Measurements from ENCODE around the gene PSD4.

Gene PSD4

GRCh38 chr2:113149553-113150257, 24.1 kb upstream of the PSD4 start:
- Histone ChIP-seq H3F3A (ENCODE audit: insufficient read depth, low read length) (no peaks in the 10 kb centered on the region), H3K27ac (ENCODE audit: low read length) (no peak overlapping the region), H3K4me3 (ENCODE audit: low read length) (no peak overlapping the region), H3K27me3 (replicated peaks; ENCODE audit: insufficient read depth, low read length) (no peaks in the 10 kb centered on the region), H4K20me1 (ENCODE audit: insufficient read depth, low read length) (no peaks in the 10 kb centered on the region), H3K4me2 (ENCODE audit: low read depth, low read length) (no peak overlapping the region), H3K36me3 (replicated peaks; ENCODE audit: insufficient read depth, low read length) (no peaks in the 10 kb centered on the region), H3K9me2 (replicated peaks; ENCODE audit: insufficient read depth, low read length) (no peaks in the 10 kb centered on the region), H3K4me1 (ENCODE audit: low read length) (no peaks in the 10 kb centered on the region), H2AFZ (ENCODE audit: low read length) (no peak overlapping the region), H3K9me3 (replicated peaks; ENCODE audit: insufficient read depth, low read length) (no peaks in the 10 kb centered on the region), H3K9ac (ENCODE audit: low read length) (no peak overlapping the region), H3K79me2 (ENCODE audit: low read length) (no peaks in the 10 kb centered on the region)
- no peak for DNase-seq
- TF ChIP-seq CTCF (IDR thresholded peaks at IDR 0.05; ENCODE audit: low read length) (no peak), EZH2phosphoT487 (IDR thresholded peaks at IDR 0.05; ENCODE audit: low read length) (no peak), EZH2 (optimal IDR thresholded peaks at IDR 0.05; ENCODE audit: low read depth, low read length) (no peak)

DNA sequence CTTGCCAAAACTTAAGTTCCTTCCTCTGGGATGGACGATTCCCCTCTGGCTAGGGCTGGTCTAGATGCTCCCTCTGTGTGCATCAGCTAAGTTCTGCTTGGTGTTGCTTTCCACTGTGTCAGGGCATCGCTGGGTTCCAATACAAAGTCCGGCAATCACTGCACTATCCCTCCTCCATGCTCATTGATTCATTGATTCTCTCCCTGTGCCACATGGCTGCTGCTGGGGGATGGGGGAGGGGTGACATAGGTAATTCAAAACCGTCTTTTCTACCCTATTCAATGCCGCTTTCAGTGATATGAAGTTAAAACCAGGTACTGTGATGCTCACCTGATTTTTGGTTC, 23.5 kb upstream of the PSD4 start:
- Histone ChIP-seq H3K9ac (ENCODE audit: low read length) (no peak overlapping the region), H3K27me3 (replicated peaks; ENCODE audit: insufficient read depth, low read length) (no peaks in the 10 kb centered on the region), H4K20me1 (ENCODE audit: insufficient read depth, low read length) (no peaks in the 10 kb centered on the region), H3K4me2 (ENCODE audit: low read depth, low read length) (no peak overlapping the region), H3K4me1 (ENCODE audit: low read length) (no peaks in the 10 kb centered on the region), H3K9me2 (replicated peaks; ENCODE audit: insufficient read depth, low read length) (no peaks in the 10 kb centered on the region), H3K79me2 (ENCODE audit: low read length) (no peaks in the 10 kb centered on the region), H3K9me3 (replicated peaks; ENCODE audit: insufficient read depth, low read length) (no peaks in the 10 kb centered on the region), H3K27ac (ENCODE audit: low read length) (no peak overlapping the region), H3F3A (ENCODE audit: insufficient read depth, low read length) (no peaks in the 10 kb centered on the region), H2AFZ (ENCODE audit: low read length) (no peak overlapping the region), H3K36me3 (replicated peaks; ENCODE audit: insufficient read depth, low read length) (no peaks in the 10 kb centered on the region), H3K4me3 (ENCODE audit: low read length) (no peak overlapping the region)
- TF ChIP-seq EZH2phosphoT487 (IDR thresholded peaks at IDR 0.05; ENCODE audit: low read length): no peak
- no peak for TF ChIP-seq CTCF (IDR thresholded peaks at IDR 0.05; ENCODE audit: low read length)
- no peak for TF ChIP-seq EZH2 (optimal IDR thresholded peaks at IDR 0.05; ENCODE audit: low read depth, low read length)
- no peak for DNase-seq

DNA sequence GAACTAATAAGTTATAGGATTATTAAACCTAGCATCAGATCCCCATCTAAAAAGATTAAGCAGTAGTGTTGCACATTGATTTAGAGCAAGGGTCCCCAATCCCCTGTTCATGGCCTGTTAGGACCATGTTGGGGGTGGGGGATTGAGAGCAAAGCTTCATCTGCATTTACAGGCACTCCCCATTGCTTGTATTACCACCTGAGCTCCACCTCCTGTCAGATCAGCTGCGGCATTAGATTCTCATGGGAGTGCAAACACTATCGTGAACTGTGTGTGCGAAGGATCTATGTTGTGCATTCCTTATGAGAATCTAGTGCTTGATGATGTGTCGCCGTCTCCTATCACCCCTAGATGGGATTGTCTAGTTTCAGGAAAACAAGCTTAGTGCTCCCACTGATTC, 18.4 kb upstream of the PSD4 start:
- Histone ChIP-seq H3K9me3 (replicated peaks; ENCODE audit: insufficient read depth, low read length) (no peaks in the 10 kb centered on the region), H3K27me3 (replicated peaks; ENCODE audit: insufficient read depth, low read length) (no peaks in the 10 kb centered on the region), H2AFZ (ENCODE audit: low read length) (no peak overlapping the region), H4K20me1 (ENCODE audit: insufficient read depth, low read length) (no peaks in the 10 kb centered on the region), H3K9me2 (replicated peaks; ENCODE audit: insufficient read depth, low read length) (no peaks in the 10 kb centered on the region), H3K9ac (ENCODE audit: low read length) (no peak overlapping the region), H3K4me2 (ENCODE audit: low read depth, low read length) (no peak overlapping the region), H3K4me3 (ENCODE audit: low read length) (no peak overlapping the region), H3K4me1 (ENCODE audit: low read length) (peaks cover 4% of the 10 kb centered on the region; the same call in 1 of the 2 replicates), H3K79me2 (ENCODE audit: low read length) (no peaks in the 10 kb centered on the region), H3K27ac (ENCODE audit: low read length) (no peak overlapping the region), H3K36me3 (replicated peaks; ENCODE audit: insufficient read depth, low read length) (no peaks in the 10 kb centered on the region), H3F3A (ENCODE audit: insufficient read depth, low read length) (no peaks in the 10 kb centered on the region)
- TF ChIP-seq CTCF (IDR thresholded peaks at IDR 0.05; ENCODE audit: low read length): no peak
- TF ChIP-seq EZH2phosphoT487 (IDR thresholded peaks at IDR 0.05; ENCODE audit: low read length): no peak
- TF ChIP-seq EZH2 (optimal IDR thresholded peaks at IDR 0.05; ENCODE audit: low read depth, low read length): no peak
- no peak for DNase-seq
